ENCODE data around the gene EMC1.

GRCh38 chr1:19177811-19178210 is 73.5 kb downstream of the EMC1 start:
- TF ChIP-seq POLR2AphosphoS5 (IDR thresholded peaks at IDR 0.05) (no peak), CTCF (IDR thresholded peaks at IDR 0.05) (no peak)
